ENCODE data around the gene ATG12. TPM values are rescaled to one million over a fixed set of nuclear protein-coding genes. Genes with fewer than 3 reads are reported as not detected.

The ATG12 gene
- total and polyA plus RNA-seq, 2 experiments from 2014 or later: 52.6 to 109 TPM

GRCh38 chr5:115835481-115835880 lies 5.9 kb downstream of the ATG12 start:
- Histone ChIP-seq H3K9me2 (ENCODE audit: insufficient read depth) (no peaks in the 10 kb centered on the region), H3K4me2 (no peak overlapping the region), H3K4me3 (no peak overlapping the region), H3K4me1 (ENCODE audit: insufficient read depth) (peaks cover 20% of the 10 kb centered on the region), H4K20me1 (replicated peaks; ENCODE audit: insufficient read depth) (peaks cover 13% of the 10 kb centered on the region), H3K27ac (ENCODE audit: low read depth) (no peak overlapping the region), H2AFZ (no peak overlapping the region), H3K27me3 (ENCODE audit: insufficient read depth) (no peaks in the 10 kb centered on the region), H3K79me2 (replicated peaks; ENCODE audit: insufficient read depth) (peaks cover 40% of the 10 kb centered on the region), H3K36me3 (ENCODE audit: insufficient read depth) (peaks cover 22% of the 10 kb centered on the region; the same call in 1 of the 2 replicates), H3F3A (replicated peaks; ENCODE audit: low read depth) (no peaks in the 10 kb centered on the region)
- H3K36me3 Mint-ChIP-seq (ENCODE audit: low read depth): peaks cover 40% of the 10 kb centered on the region
- TF ChIP-seq ZNF114 (CRISPR knock-in tag; IDR thresholded peaks at IDR 0.05) (no peak), CREB1 (CRISPR knock-in tag; IDR thresholded peaks at IDR 0.05; ENCODE audit: low read depth) (no peak), REST (IDR thresholded peaks at IDR 0.05; ENCODE audit: unreplicated experiment) (no peak), EZH2phosphoT487 (IDR thresholded peaks at IDR 0.05; ENCODE audit: unreplicated experiment) (no peak), NANOG (IDR thresholded peaks at IDR 0.05; ENCODE audit: borderline replicate concordance) (no peak), EZH2 (IDR thresholded peaks at IDR 0.05; ENCODE audit: low read depth, unreplicated experiment) (no peak), JUNB (IDR thresholded peaks at IDR 0.05; ENCODE audit: unreplicated experiment) (no peak), CTCF (conservative IDR thresholded peaks at IDR 0.05; ENCODE audit: low read depth in 2 of 2) (no peak), STAT1 (IDR thresholded peaks at IDR 0.05; ENCODE audit: unreplicated experiment) (no peak), POLR2AphosphoS5 (IDR thresholded peaks at IDR 0.05; ENCODE audit: low read depth) (no peak), ETS1 (IDR thresholded peaks at IDR 0.05) (no peak), ZNF331 (CRISPR knock-in tag; IDR thresholded peaks at IDR 0.05; ENCODE audit: low read depth) (no peak), ZNF462 (CRISPR knock-in tag; IDR thresholded peaks at IDR 0.05) (no peak)
- no peaks in the 10 kb centered on the region for H3K9me3 Mint-ChIP-seq
- no peak for DNase-seq (ENCODE audit: low spot score)
- H3K27me3 Mint-ChIP-seq (ENCODE audit: insufficient read depth, low read depth, poor library complexity): peaks cover 2% of the 10 kb centered on the region
- no peak overlapping the region for H3K4me3 Mint-ChIP-seq
- peak overlapping the region; percentile 41; the same call in 1 of the 2 replicates for H3K27ac Mint-ChIP-seq
- ATAC-seq: no peak
- H3K4me1 Mint-ChIP-seq: peaks cover 22% of the 10 kb centered on the region

All from GM23338 (cell line).